LoVo (cell line): ENCODE results near the gene TMEM121.

Source experiments
- DNase-seq: peaks from one replicate; pipeline ENCODE4 v3.0.0-alpha.2; 2016; ENCODE audit warnings: low spot score

The TMEM121 gene

GRCh38 chr14:105487449-105487985, 38.9 kb upstream of the TMEM121 start:
- no peak for DNase-seq

GRCh38 chr14:105487986-105488777, 38.2 kb upstream of the TMEM121 start:
- DNase-seq = no peak

GRCh38 chr14:105488781-105489541, 37.4 kb upstream of the TMEM121 start:
- DNase-seq = no peak

GRCh38 chr14:105489542-105490266, 36.7 kb upstream of the TMEM121 start:
- DNase-seq = peak; percentile 85

- no peak for DNase-seq
These were observed 36.2 kb upstream of the TMEM121 start for GRCh38 chr14:105490267-105490571.

DNA sequence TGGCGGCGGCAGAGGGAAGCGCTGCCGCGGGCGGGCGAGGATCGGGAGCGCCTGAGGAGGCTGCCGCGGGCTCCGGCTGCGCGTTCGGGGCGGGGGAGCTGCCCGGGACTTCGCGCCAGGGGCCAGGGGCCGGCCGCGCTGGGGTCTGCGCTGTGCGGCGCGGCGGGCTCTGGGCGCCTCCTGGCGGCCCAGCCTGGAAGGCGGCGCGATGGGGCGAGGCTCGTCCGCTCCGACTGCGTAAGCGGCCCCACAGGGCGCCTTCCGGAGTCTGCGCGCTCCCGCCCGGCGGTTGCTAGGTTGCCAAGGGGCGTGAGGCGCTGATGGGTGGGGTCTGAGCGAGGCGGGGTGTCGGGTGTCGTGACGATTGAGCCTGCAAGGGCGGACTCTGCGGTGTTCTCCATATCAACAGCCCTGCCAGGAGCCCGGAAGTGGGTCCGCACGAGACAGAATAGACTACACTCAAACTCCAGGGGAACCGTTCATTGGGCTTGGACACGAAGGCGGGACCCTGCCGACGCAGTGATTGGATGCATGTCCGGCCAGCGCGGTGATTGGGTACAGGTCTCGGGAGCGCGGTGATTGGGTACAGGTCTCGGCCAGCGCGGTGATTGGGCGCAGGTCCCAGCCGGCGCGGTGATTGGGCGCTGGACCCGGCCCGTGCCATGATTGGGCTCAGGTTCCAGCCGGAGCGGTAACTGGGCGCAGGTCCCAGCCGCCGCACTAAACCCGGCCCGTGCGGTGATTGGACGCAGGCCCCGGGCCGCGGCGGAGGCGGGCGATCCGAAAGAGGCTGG, 35.6 kb upstream of the TMEM121 start, which contains the start of gene TEDC1:
TSS of gene TEDC1 (plus strand) at position 675 of the 794 bp plus-strand sequence. CDS start 130 bp downstream, outside the sequence.
- peak; percentile 100 for DNase-seq

DNA sequence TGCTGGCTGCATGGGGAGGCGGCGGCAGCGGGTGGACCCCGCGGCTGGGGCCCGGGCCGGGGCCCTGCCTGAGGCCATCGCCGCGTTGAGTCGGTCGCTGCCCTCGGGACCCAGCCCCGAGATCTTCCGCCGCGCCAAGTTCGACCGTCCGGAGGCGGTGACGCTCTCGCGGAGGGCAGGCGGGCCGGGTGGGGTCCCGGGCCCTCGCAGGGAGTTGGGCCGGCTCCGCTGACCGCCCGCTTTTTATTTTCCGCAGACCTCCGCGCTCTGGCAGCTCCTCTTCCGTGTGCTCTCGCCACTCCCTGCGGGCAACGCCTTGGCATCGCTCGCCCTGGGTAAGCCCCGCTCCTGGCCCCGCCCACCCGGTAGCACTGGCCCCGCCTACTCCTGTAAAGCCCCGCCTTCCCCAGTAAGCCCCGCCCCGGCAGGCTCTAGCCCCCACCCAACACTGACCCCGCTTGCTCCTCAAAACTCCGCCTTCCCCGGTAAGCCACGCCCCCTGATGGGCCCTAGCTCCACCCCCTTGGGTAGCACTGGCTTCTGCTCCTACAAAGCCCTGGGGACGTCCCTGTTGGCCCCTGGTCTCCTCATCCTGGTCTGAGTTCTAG, 34.9 kb upstream of the TMEM121 start:
- peak; percentile 51 for DNase-seq

GRCh38 chr14:105492031-105492970, 34.1 kb upstream of the TMEM121 start:
- DNase-seq = no peak

DNA sequence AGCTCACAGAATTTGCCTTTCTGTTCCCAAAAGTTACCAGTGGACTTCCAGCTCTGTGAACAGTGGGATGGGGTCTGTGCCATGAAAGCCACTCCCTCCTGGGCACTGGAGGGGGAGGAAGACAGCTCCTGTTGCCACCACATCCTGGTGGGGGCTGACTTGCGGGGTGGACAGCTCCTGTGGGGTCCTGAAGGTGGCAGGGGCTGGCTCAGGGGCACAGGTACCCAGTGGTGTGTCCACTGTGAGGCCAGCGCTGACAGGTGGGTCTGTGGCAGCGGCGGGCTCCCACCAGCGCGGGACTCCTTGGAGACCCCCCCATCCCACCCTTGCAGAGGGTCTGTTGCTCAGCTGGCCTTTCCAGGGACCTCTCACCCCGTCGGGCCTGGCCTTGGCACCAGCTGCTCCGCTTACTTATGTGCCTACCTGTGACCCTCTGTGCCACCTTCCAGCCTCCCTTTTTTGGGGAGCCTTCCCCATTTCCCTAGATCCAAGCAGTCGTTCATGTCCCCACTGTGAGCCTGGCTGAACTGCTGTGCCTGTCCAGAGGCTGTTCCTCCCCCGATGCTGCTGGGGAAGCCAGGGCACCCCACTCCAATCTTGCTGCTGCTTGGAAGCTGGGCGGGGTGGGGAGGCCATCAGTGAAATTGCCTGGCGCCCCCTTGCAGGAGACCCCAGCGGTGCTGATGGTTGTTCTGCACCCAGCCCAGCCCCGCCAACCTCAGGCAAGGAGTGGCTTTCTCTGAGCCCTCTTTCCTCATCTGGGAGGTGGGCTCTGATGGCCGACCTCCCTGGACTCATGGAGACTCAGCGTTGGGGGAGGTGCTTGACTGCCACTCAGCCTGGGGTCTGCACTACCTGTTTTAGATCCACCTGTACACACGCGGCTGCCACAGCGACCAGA, 33.2 kb upstream of the TMEM121 start:
- no peak for DNase-seq

DNA sequence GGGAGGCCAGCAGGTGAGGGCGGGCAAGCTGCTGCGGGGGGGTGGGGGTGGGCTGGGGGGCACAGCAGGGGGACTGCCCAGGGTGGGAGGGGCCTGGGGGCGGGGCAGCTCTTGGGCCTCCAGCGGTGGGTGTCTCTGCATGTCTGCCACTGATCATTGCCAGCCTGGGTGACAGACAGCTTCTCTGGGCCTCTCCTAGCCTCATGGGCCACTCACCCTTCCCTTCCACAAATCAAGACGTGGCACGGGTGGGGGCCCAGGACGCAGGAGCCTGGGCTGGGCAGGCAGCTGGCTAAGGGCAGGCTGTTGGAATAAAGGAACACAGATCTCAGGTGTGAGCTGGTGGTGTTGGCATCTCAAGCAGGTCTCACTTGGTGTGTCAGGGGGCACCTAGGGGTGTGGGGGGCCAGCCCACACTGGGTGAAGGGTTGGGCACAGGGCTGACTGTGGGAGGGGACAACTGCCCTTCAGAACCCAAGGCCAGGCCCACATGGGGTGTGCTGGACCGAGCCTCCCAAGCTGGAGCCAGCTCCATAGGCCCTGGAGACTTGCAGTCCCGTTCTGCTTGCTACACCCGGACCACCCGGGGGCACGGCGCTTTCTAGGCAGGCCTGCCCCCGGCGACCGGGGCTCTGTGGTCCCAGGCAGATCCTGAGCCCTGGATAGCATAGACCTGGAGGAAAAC, 32.3 kb upstream of the TMEM121 start:
- no peak for DNase-seq

- DNase-seq = no peak
These were observed 31.8 kb upstream of the TMEM121 start for GRCh38 chr14:105494606-105494929.

DNA sequence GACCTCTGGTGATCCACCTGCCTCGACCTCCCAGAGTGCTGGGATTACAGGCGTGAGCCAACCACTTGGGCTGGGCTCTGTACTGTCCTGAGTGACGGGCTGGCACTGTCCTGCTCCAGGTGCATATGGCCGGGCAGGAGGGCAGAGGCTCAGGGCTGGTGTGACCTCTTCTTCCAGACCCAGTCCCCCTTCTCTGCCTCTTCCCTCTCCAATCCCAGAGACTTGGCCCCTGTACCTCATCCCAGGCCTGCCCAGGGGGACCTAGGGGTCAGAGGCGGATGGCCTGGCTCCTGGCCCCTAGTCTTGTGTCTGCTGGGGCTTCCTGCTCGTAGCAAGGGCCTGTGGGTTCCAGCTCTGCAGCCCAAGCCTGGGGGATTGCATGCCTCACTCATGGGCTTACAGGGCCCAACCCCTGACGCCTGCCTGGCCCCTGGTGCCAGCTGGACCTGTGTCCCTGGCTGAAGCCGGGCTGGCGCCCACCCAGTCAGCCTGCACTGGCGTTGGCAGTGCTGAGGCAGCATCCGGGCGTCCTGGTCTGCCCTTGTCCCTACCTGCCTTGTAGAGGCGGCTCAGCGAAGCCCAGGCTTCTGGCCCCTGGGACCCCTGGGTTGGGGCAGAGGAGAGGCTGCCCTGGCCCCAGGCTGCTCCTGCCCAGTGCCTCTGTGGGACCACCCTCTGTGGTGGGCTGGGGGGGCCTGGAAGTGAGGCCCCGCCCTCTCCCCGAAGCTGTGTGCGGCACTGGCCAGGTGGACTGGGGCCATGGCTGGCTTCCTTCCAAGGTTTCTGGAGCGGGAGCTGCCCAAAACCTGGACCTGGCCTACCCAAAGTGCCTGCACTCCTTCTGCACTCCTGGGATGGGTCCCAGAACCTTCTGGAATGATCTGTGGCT, 31.0 kb upstream of the TMEM121 start:
- DNase-seq = no peak

DNA sequence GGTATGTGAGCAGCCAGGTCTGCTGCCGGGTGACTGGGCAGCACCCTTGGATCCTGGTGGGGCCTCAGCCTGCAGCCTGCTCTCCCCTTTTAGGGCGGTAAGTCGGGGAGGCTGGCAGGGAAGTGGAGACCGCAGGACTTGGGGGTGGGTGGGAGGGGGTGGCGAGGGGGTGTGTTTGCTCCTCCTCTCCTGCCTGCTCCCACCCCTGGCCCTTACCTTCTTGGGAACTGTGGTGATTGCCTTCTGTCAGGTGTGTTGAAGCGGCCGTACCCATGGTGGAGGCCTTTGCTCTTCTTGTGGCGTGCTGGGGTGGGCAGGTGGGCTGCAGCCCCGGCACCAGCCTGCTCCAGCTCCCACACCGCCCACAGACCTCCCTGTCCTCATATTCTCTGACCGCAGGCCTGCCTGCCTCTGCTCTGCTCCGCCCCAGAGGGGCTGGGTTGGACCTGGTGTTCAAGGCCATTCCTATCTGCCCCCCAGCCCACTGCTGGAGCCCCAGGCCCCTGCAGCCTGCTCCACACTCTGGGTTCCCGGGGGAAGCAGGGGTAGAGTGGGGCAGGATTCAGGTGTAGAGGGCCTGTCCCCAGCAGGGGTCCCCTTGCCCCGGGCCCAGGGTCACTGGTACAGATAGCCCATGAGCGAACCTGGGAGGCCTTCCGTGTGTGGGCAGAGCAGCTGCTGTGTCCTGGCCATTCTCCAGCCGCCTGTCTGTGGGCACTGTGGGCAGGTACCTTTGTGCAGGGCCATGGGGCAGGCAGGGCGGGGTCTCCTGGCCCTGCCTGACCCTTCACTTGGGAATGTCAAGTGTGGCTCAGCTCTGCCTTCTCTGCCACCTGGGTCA, 30.2 kb upstream of the TMEM121 start:
- no peak for DNase-seq

DNA sequence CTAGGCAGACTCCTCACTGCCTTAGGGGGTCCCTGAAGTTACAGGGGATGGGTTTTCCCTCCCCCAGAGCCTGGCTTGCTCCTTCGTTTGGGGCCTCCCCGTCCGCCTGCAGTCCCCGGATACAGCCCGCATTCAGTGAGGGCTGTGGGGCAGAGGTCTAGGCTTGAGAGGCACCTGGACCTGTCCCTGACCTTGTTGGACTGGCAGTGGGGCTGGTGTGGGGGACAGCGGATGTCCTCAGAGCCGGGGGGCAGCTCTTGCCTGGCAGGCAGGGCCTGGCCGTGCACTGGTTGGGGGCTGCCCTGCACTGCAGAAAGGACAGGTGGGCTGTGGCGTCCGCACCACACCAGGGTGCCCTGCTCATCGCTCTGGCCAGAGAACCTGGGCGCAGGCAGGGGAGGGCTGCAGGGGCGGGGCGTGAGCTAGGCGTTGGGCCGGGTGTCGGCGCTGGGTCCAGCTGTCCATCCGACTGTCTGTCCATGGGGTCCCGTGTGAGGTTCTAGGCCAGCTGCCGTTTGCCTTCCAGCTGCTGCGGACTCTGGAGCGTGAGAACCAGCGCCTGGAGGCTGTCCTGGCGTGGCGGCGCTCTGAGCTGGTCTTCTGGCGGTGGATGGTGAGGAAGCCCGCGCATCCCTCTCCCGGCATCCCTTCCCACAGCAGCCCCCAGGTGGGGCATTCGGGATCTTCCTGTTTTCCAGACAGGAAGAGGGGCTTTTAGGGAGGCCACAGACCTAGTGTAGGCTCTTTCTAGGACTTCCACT, 29.4 kb upstream of the TMEM121 start:
- DNase-seq = no peak

DNA sequence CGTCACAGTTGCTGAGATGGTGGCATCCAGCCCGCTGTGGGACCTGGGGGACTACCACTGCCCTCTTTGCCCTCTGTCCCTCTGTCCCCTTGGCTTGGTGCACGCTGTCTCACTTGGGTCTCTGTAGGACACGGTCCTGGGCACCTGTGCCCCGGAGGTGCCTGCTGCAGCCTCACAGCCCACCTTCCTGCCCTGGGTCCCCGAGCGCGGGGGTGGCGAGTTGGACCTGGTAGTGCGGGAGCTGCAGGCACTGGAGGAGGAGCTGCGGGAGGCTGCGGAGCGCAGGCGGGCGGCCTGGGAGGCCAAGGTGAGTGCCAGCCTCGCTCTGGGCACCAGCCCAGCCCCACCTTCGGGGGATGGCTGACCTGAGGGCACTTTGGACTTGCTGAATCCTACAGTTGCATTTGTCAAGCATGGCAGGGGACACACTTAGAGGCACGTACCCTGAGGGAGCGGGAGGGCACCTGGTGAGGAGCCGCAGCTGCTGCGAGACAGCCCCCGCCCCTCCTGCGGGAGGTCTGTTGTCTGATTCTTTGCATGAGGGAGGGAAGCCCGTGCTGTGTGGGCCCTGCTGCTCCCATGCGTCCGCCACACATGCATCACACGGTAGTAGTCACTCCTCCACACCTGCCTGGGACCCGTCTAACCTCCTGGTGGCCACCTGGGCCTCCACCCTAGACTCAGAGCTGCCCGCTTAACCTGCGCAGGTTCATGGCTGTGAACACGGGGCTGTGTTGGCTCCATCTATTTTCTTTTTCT, 28.5 kb upstream of the TMEM121 start:
- DNase-seq = no peak
